ENCODE measurements around the gene AP4B1.

AP4B1 gene

DNA sequence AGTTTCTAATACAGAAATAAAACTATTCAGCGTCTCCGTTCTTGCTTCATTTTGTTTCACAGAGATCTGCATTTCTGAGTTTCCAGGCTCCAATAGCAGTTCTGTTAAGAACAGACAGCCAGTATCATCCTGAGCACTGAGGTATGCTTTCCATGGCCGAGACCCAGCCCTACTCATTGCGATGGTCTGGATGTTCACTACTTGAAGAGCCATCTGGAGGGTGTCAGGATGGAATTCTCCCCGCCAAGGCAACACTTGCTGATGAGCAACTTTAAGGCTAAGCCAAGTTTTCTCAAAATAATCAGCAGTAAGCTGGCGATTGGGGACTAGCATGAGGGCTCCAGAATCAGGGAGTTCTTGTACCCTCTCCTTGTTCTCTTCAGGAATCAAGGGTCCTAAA, 9.5 kb downstream of the AP4B1 start:
- DNase-seq (ENCODE audit: low read depth, low spot score), result no peak

- DNase-seq (ENCODE audit: low read depth, low spot score), result no peak
Observed at GRCh38 chr1:113893267-113893666, 11.3 kb downstream of the AP4B1 start.

GRCh38 chr1:113891631-113892220, 12.9 kb downstream of the AP4B1 start:
- no peak for DNase-seq (ENCODE audit: low read depth, low spot score)

DNA sequence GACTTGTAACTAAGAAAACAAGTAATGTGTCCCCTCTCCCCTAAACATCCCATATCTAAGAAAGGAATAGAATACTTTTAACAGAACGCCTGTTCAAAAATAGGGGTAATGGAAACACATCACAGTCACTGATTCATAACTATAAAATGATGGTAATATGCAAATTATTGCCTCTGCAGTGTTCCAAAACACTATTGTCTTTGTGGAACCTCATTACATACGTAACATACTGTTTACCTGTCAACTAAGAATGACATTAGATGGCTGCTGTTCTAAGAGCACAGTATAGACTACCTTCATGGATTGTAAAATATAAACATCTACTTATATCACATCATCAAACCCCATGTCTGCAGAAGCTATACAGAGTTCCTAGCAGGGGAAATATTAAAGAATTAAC, 13.8 kb downstream of the AP4B1 start:
- DNase-seq (ENCODE audit: low read depth, low spot score), result no peak

DNA sequence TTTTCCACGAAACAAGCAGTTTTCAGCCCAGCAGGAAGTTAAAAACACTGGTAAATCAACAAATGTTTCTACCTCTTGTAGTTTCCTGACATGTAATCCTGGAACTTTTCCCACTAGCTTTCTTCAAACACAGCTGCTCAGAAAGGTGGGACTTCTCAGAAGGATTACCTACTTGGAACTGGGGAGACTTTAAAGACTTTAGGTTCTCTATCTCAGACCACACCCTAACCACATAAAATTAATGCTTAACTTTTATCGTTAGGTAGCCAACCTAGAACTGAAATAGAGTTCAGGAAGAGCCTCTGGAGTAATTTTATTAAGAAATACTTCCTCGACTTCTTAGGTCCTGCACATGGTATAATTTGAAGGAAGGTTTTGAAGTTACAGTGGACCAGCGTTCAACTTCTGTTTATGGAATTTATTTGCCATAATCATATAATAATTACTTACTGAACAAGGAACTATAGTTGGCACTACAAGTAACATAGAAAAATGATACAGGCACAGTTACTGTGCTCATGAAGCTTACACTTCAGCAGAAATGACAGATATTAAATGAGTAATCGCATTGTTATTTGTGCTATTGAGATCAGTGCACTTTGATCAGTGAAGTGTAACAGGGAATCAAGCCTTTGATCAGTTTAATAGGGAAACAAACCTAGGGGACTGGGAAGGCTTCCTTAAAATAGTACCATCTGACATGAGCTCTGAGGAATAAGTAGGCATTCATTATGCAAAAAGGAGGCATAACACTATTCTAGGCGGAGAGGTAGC, 17.0 kb downstream of the AP4B1 start, which contains the start of gene BCL2L15:
TSS of gene BCL2L15 (minus strand) at position 180 of the 774 bp plus-strand sequence. CDS start 206 bp downstream, outside the sequence.
- DNase-seq (ENCODE audit: low read depth, low spot score), result no peak

GRCh38 chr1:113886417-113887401, 17.9 kb downstream of the AP4B1 start:
- DNase-seq (ENCODE audit: low read depth, low spot score), result no peak

GRCh38 chr1:113881661-113882060, 22.9 kb downstream of the AP4B1 start:
- peak; percentile 4 for DNase-seq (ENCODE audit: low read depth, low spot score)

GRCh38 chr1:113879739-113880038, 24.9 kb downstream of the AP4B1 start:
- no peak for DNase-seq (ENCODE audit: low read depth, low spot score)

DNA sequence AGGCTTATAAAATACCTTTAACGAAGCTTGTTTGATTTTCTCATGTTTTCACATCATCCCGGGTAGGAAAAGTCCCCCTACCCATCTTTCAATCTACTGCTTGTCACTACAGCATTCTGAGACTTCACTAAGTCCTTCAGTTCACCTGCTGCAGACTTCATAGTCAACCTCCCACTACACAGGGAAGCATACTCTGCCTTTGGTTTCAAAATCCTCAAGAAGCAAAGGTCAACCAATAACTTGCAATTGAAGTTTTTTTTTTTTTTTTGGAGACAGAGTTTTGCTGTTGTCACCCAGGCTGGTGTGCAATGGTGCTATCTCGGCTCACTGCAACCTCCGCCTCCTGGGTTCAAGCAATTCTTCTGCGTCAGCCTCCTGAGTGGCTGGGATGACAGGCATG, 28.4 kb downstream of the AP4B1 start:
- no peak for DNase-seq (ENCODE audit: low read depth, low spot score)

DNA sequence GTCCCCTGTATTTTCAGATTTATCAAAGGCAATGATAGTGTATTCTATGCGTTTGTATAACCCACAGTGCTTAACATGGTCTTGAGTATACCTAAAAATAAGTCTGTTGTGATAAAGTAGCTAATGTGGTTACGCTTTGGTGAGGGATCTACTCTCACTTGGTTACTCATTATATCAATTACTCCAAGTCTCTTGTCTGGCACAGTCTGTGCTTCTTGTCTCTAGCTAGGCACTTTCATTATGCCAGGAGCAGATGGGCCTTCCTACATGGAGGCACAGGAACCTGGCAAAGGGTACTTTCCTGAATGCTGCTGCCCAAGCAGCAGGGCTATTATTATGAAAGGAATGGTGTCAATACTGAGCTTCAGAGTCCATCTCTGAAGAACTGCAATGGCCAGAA, 28.9 kb downstream of the AP4B1 start:
- DNase-seq (ENCODE audit: low read depth, low spot score), result no peak

DNA sequence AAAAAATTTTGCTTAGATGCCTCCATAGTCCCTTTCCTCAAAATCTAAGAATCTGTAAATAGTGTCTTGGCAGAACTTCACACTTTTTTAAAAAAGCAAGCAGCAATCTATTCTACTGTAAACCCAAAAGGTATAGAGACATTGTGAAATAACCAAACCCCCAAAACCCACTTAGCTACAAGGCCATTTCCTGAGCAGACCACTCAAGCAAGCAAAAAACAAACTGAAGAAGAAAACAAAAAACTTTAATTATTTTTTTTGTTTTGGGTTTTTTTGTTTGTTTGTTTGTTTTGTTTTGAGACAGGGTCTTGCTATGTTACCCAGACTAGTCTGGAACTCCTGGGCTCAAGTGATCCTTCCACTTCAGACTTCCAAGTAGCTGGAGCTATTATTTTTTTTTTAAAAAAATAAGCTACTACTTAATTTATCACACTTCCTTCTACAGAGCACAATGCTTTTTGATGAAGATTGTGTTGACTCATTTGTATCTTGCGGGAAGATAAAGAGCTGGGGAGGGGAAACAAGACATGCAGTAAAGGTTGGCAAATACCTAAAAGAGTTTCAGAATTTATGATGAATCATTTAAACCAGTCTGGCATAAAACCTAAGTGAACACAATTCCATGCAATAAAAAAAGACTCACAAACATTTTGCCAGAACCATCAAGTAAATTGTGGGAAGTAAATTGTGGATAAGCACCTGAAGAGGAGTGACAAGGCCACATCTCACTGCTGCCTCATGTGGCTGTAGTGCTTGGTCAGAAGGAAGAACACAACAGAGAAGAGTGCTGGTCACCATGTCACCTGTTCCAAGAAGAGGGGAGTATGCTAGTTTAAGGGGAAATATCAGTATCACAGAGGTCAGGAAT, 30.4 kb downstream of the AP4B1 start:
- DNase-seq (ENCODE audit: low read depth, low spot score), result no peak

- no peak for DNase-seq (ENCODE audit: low read depth, low spot score)
Observed at GRCh38 chr1:113872219-113872935, 32.2 kb downstream of the AP4B1 start.

GRCh38 chr1:113871597-113872113, 32.9 kb downstream of the AP4B1 start, which contains the start of gene PTPN22:
PTPN22 (minus strand) TSS chr1:113871712.
- no peak for DNase-seq (ENCODE audit: low read depth, low spot score)

DNA sequence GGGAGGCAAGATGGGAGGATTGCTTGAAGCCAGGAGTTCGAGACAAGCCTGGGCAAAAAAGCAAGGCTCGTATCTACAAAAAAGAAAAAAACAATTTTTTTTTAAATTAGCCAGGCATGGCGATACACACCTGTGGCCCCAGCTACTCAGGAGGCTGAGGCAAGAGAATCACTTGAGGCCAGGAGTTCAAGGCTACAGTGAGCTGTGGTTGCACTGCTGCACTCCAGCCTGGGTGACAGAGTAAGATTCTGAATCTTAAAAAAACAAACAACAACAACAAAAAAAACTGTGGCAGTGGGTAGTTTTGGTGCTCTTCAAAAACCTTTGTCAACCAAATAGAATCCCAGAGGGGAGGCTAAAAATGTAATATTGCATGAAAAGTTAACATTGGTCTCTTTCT, 33.8 kb downstream of the AP4B1 start:
- no peak for DNase-seq (ENCODE audit: low read depth, low spot score)

DNA sequence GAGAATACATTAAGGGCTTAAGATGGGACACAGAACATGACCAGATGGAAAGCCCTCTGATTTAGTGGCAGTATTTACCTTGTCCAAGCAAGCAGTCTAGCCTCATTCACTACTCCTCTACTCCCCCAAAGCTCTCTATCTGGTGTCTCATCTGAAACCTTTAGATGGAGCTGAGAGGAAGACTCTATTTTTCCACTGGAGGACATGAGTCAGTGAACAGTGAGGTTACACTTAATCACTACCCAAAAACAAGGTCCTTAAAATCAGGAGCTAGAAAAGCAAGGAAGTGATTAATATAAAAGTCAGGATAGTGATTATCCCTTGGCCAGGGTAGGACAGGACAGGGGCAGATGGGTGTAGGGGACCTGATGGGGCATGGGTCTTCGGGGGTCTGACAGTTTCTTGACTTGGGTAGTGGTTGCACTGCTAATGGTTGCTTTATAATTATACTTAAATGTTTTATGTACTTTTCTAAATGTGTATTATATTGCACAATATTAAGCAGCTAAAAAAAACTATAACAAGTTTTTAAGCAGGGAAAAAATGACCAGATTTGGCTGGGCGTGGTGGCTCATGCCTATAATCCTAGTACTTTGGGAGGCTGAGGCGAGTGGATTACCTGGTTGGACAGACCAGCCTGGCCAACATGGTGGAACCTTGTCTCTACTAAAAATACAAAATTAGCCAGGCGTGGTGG, 36.1 kb downstream of the AP4B1 start:
- no peak for DNase-seq (ENCODE audit: low read depth, low spot score)

DNA sequence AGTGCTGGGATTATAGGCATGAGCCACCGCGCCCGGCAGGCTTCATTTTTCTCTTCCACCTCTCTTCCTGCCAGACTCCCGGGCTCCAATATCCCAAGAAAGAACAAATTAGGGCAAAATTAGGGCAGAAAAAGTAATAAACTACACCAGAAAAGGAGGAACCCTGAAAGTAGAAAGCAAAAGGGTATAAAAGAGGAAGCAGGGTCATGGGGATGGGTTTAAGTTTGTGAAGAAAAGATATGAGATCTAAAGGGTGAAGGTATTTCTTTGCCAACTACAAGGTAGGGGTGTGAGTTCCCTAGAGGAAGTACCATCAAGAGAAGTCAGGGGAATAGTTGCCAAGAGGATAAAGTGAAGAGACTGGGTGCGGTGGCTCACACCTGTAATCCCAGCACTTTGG, 43.0 kb downstream of the AP4B1 start:
- DNase-seq (ENCODE audit: low read depth, low spot score), result no peak

DNA sequence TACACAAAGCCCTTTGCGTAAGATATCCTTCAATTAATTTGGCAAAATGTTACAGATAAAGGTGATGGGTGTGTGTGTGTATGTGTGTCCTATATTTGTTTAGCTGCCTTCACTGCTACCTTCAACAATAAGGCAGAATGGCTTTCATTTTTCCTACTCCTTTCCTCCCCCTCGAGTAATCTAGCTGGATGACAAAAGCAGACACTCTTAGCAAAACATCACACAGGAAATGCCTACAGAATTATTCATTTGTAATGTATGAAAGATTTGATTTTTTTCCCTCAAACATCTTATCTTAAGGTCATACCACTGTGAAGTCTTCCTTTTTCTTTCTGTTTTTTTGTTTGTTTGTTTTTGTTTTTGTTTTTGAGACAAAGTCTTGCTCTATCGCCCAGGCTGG, 43.7 kb downstream of the AP4B1 start:
- DNase-seq (ENCODE audit: low read depth, low spot score), result no peak

DNA sequence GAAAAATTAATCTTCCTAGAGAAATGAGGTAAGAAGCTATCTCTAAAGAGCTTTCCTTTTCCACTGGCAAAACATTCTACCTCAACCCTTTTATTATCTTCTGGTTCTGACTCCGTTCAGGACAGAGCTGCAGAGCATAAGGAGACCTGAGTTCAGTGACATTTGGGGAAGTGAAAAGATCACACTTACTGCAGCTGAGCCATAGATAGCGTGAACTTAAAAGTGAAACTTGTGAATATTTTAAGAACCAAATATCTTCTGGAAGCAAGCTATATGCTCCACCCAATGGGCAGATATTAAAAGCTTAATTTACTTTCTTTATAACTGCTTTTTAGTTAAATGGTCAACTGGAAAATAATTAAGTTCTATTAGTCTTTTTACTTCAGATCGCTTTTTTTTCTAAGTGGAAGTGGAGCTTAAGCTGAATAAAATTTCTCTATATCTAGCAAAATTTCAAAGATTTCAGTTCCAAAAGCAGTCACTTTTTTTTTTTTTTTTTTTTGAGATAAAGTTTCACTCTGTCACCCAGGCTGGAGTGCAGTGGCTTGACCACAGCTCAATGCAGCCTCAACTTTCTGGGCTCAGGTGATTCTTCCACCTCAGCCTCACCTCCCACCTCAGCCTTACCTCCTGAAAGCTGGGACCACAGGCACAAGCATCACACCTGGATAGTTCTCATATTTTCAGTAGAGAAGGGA, 45.0 kb downstream of the AP4B1 start:
- no peak for DNase-seq (ENCODE audit: low read depth, low spot score)

GRCh38 chr1:113858982-113859381, 45.6 kb downstream of the AP4B1 start:
- DNase-seq (ENCODE audit: low read depth, low spot score), result no peak

Measured in ELF-1 (cell line).